Colonic mucosa (tissue), 4 donors: ENCODE measurements around the gene FNBP1. TPM values are rescaled to one million over a fixed set of nuclear protein-coding genes. Genes with fewer than 3 reads are reported as not detected.

Experiments
- DNase-seq: peaks from one replicate; pipeline ENCODE4 v3.0.0-alpha.2; 2020
- H3K27ac ChIP-seq: fragments of 200-600 bp; one replicate; pipeline ENCODE4 v1.8.0; 2021
- H3K27me3 ChIP-seq: fragments of 200-600 bp; one replicate; pipeline ENCODE4 v1.8.0; 2021
- H3K36me3 ChIP-seq: fragments of 200-600 bp; one replicate; pipeline ENCODE4 v1.8.0; 2021
- H3K4me1 ChIP-seq: fragments of 200-600 bp; one replicate; pipeline ENCODE4 v1.8.0; 2021; ENCODE audit warnings: mild to moderate bottlenecking
- H3K4me3 ChIP-seq: fragments of 200-600 bp; one replicate; pipeline ENCODE4 v1.8.0; 2021
- H3K9ac ChIP-seq, 2 donors: one replicate each; pipeline ENCODE4 v1.7.0; 2013; ENCODE audit warnings: control low read depth in 2 of 2, low read depth in 2 of 2, low read length in 2 of 2
- H3K9me3 ChIP-seq: fragments of 200-600 bp; one replicate; pipeline ENCODE4 v1.8.0; 2021
- intact Hi-C: fragments of 100-400 bp; cut with DNase I; formaldehyde crosslinking; loops from one replicate; pipeline ENCODE4 v1.14.1; 2022
- total RNA-seq, 2 donors: library from RNA; stranded (reverse); fragmentation: NEBNext Ultra II Directional in 1 of 2; extraction: Animal tissue kit (Norgen Biotek cat#: 25700) in 1 of 2; gene quantifications; one replicate each; pipeline ENCODE4 v1.2.1, GENCODE V29; 2021
- TF ChIP-seq, protein P1 (sequence below): fragments of 200-600 bp; IDR thresholded peaks from one replicate; pipeline ENCODE4 v1.8.0; 2022; ENCODE audit warnings: antibody characterized with exemption, mild to moderate bottlenecking
- donor health status: healthy.
- donor health status: DM: no; HTN: no; CAD: no.
- donor health status: DM: no; HTN: no; CAD: no.

FNBP1 gene
- total RNA-seq, 2 donors from 2014 or later, result 24.7 to 55.5 TPM

DNA sequence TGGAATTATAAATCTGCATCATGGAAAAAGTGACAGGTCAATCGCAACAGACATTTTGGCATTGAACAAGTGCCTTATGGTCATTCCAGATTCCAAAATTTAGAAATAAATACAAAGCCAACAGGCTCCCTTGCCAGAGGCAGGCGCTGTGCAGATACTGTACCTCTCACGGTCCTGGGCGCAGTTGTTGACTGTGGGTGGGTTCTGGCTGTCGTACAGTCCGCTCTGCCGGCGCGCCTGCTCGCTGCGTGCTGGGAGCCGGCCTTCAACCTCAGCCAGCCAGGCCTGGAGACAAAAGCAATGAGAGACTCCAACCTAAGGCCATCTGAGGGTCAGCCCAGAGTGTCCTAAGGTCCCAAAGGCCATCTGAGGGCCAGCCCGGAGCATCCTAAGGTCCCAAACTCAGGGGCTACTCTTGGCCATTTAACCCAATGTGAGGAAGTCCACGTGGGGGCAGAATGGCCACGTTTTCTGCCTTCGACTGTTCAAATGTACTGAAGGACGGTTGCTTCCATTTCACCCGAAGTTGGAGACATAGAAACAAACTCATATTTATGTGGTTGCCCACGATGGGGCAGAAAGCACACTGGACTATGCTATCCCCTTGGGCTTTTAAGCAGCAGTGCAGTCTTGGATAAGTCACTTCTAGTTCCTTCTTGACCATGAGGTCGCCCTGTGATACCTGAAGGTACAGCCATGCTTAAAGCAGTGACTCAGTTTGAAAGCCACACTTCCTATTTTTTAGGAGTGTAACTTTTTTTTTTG, 142.5 kb downstream of the FNBP1 start:
- Histone ChIP-seq H3K27me3 (no peaks in the 10 kb centered on the region), H3K36me3 (no peaks in the 10 kb centered on the region), H3K4me3 (no peak overlapping the region), H3K4me1 (no peaks in the 10 kb centered on the region), H3K27ac (no peak overlapping the region), H3K9ac (no peak overlapping the region), H3K9me3 (no peaks in the 10 kb centered on the region)
- intact Hi-C loops, result no loop called here
- no peak for DNase-seq
- TF ChIP-seq, protein P1, sequence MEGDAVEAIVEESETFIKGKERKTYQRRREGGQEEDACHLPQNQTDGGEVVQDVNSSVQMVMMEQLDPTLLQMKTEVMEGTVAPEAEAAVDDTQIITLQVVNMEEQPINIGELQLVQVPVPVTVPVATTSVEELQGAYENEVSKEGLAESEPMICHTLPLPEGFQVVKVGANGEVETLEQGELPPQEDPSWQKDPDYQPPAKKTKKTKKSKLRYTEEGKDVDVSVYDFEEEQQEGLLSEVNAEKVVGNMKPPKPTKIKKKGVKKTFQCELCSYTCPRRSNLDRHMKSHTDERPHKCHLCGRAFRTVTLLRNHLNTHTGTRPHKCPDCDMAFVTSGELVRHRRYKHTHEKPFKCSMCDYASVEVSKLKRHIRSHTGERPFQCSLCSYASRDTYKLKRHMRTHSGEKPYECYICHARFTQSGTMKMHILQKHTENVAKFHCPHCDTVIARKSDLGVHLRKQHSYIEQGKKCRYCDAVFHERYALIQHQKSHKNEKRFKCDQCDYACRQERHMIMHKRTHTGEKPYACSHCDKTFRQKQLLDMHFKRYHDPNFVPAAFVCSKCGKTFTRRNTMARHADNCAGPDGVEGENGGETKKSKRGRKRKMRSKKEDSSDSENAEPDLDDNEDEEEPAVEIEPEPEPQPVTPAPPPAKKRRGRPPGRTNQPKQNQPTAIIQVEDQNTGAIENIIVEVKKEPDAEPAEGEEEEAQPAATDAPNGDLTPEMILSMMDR, result no peak

DNA sequence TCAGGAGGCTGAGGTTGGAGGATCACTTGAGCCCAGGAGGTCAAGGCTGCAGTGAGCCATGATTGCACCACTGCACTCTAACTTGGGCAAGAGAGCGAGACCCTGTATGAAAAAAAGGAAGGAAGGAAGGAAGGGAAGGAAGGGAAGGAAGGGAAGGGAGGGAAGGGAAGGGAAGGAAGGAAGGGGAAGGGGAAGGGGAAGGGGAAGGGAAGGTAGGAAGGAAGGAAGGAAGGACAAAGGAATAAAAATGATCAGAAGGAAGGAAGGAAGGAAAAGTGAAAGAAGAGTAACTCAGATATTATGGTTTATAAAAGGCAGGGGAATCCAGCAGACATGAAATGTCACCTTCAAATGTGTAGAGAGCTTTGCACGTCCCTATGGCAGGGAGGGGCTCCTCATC, 143.4 kb downstream of the FNBP1 start:
- Histone ChIP-seq H3K9ac (no peak overlapping the region), H3K9me3 (no peaks in the 10 kb centered on the region), H3K4me1 (no peaks in the 10 kb centered on the region), H3K27ac (no peak overlapping the region), H3K27me3 (no peaks in the 10 kb centered on the region), H3K36me3 (no peaks in the 10 kb centered on the region), H3K4me3 (no peak overlapping the region)
- intact Hi-C loops, result no loop called here
- TF ChIP-seq, protein P1, result no peak
- no peak for DNase-seq

DNA sequence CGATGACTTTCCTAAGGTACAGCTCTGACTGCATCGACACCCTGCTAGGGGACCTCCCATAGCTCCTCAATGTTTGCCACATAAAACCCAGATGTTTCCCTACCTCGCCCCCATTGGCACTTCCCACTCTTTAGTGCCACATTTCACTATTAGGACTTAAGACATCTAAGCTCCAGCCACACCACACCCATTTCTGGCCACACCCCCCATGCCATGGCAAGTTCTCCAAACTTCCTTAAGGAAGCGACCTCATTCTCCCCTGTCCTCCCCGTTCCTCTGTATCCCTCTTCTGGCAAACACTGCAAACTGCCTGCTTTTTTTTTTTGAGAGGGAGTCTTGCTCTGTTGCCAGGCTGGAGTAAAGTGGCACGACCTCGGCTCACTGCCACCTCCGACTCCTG, 144.8 kb downstream of the FNBP1 start:
- Histone ChIP-seq H3K27ac (no peak overlapping the region), H3K27me3 (no peaks in the 10 kb centered on the region), H3K9me3 (no peaks in the 10 kb centered on the region), H3K9ac (no peak overlapping the region), H3K4me3 (no peak overlapping the region), H3K4me1 (no peaks in the 10 kb centered on the region), H3K36me3 (no peaks in the 10 kb centered on the region)
- intact Hi-C loops, result no loop called here
- TF ChIP-seq, protein P1, result no peak
- peak; percentile 44 for DNase-seq

DNA sequence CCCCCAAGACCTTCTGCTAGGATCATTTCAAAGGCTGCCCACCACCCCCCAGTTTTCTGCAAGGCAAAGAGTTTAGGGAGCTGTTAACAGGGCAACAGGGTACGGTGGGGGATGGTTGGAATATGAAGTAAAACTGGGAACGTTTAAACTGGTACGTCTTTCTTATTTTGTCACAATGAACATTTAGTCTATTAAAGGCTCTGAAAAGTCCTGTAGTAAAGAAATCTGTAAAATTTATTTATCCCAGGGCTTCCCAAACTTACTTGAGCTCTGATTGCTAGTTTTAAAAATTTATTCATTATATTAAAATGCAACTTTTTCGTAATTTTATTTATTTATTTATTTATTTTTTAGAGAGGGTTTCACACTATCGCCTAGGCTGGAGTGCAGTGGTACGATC, 145.7 kb downstream of the FNBP1 start:
- Histone ChIP-seq H3K9me3 (no peaks in the 10 kb centered on the region), H3K27me3 (no peaks in the 10 kb centered on the region), H3K27ac (no peak overlapping the region), H3K4me3 (no peak overlapping the region), H3K9ac (no peak overlapping the region), H3K4me1 (peaks cover 4% of the 10 kb centered on the region), H3K36me3 (no peaks in the 10 kb centered on the region)
- TF ChIP-seq, protein P1, result no peak
- DNase-seq, result no peak
- intact Hi-C loops, result no loop called here

DNA sequence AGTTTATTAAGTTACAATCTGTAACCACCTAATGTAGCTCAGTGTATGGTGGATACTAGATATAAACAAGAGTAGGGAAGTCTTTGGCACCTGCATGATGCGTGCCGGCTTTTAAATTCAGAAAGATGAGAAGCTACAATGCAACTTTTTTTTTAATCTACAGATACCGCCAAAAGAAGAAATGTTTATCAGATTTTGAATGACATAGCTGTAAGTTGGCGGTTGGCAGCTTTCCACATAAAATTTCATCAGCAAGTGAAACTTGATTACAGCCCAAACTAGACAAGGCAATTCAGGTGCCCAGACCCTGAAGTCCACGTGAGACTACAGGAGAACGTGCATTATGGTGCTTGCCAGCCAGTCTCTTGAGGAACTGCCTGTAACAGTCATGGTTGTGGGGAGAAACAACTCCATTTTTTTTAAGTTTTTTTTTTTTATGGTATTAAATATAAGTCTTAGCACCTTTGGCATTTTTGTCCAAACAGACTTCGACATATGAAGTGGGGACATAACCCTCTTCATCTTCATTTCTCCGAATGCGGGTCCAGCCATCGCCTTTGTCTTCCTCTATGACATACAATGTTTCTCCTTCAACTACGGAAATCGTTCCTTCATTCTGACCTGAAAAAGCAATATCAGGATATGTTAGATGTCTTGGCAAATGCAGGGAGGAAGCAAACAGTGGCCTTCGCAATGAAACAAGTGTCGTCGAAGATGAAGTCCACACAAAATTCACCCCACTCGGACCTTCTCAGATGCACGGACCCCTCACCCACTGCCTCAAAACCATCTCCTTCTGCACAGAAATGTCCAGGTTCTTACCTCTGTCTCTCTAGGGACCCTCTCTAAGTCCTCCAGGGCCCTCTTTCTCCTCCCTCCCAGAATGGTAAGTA, 147.4 kb downstream of the FNBP1 start:
- no peaks in the 10 kb centered on the region for H3K9me3 ChIP-seq
- no peaks in the 10 kb centered on the region for H3K36me3 ChIP-seq
- DNase-seq, result no peak
- H3K4me1 ChIP-seq, result peaks cover 4% of the 10 kb centered on the region
- H3K4me3 ChIP-seq, result no peak overlapping the region
- intact Hi-C loops, result no loop called here
- H3K9ac ChIP-seq, result no peak overlapping the region
- no peaks in the 10 kb centered on the region for H3K27me3 ChIP-seq
- H3K27ac ChIP-seq, result no peak overlapping the region
- TF ChIP-seq, protein P1, result no peak
